Skeletal muscle tissue (tissue), 4 donors: ENCODE measurements around the gene NGDN. TPM values are rescaled to one million over a fixed set of nuclear protein-coding genes. Genes with fewer than 3 reads are reported as not detected.

ENCODE experiments used
- H3K27ac ChIP-seq: one replicate; pipeline ENCODE4 v1.7.0; 2013; ENCODE audit warnings: mild to moderate bottlenecking, low read depth, low read length, inconsistent platforms
- H3K27me3 ChIP-seq, 3 donors: one replicate each; pipeline ENCODE4 v1.7.0; 2013; ENCODE audit warnings: low read length in 3 of 3; ENCODE audit not compliant: control insufficient read depth in 3 of 3, insufficient read depth in 3 of 3
- H3K36me3 ChIP-seq, 3 donors: one replicate each; pipeline ENCODE4 v1.7.0; 2013; ENCODE audit warnings: low read length in 3 of 3; ENCODE audit not compliant: control insufficient read depth in 3 of 3, insufficient read depth in 3 of 3
- H3K4me1 ChIP-seq, 3 donors: one replicate each; pipeline ENCODE4 v1.7.0; 2013; ENCODE audit warnings: low read length in 3 of 3, mild to moderate bottlenecking in 3 of 3; ENCODE audit not compliant: control insufficient read depth in 3 of 3, insufficient read depth in 3 of 3
- H3K4me3 ChIP-seq, 3 donors: one replicate each; pipeline ENCODE4 v1.7.0; 2013; ENCODE audit warnings: low read length in 3 of 3
- H3K9ac ChIP-seq, 3 donors: one replicate each; pipeline ENCODE4 v1.7.0; 2013; ENCODE audit warnings: low read length in 3 of 3, mild to moderate bottlenecking in 3 of 3, moderate library complexity in 2 of 3, low read depth in 1 of 3
- H3K9me3 ChIP-seq, 3 donors: one replicate each; pipeline ENCODE4 v1.7.0; 2013; ENCODE audit warnings: low read length in 3 of 3; ENCODE audit not compliant: control insufficient read depth in 3 of 3
- total RNA-seq: library from RNA; depleted of rRNA; stranded (reverse); fragments of >200 nt; gene quantifications from one replicate; pipeline ENCODE4 v1.2.3, GENCODE V29; 2014
- donor health status: Osteomylitis.

Gene NGDN
- total RNA-seq, 1 donor from 2014 or later: 32.4 TPM

DNA sequence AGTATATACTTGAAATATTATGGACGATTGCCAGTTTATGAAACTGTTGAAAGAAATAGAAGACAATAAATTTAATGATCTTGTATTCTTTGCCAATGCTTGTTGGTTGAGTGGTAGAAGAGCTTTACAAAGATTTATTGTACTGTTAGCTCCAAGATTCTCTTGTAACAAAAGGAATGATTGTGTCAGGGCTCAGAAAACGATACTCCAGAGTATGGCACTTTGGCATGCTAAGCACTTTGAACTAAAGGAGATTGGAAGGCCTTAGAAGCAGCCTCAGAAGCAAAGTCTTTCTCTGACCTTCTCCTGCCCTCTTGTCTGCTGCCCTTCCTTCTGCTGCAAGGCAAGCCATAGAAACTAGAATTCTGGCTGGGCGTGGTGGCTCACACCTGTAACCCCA lies 4.2 kb upstream of the NGDN start:
- Histone ChIP-seq H3K4me3 (no peak overlapping the region), H3K9me3 (no peaks in the 10 kb centered on the region), H3K4me1 (peaks cover 3 to 5% (median 5%) of the 10 kb centered on the region in 3 donors), H3K36me3 (no peaks in the 10 kb centered on the region), H3K27ac (no peak overlapping the region), H3K27me3 (no peaks in the 10 kb centered on the region), H3K9ac (no peak overlapping the region)

DNA sequence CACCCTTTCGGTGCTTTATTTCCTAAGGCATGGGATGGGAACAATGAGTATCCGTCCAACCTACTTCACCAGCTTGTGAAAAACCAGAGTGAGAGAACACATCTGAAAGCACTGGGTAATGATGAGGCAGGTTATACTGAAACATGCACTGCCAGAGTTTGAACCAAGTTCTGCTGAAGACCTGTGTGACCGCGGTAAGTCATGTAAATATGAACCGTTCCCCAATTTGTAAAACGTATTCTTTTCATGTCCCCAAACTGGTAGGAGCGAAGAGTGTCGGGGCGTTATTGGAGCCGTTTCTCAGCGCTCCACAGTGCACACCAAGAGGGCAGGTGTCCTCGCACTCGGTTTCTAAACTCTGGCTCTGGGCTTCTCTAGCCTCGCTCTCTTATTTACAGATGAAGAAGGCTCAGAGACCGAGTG lies 788 bp upstream of the NGDN start:
- Histone ChIP-seq H3K27ac (peak overlapping the region; percentile 81), H3K9me3 (no peaks in the 10 kb centered on the region), H3K9ac (peak overlapping the region; percentile 50 to 82 (median 68)), H3K4me3 (peak overlapping the region; percentile 61 to 82 (median 79)), H3K4me1 (peaks cover 5 to 10% (median 9%) of the 10 kb centered on the region in 3 donors), H3K36me3 (peaks cover 8 to 17% (median 16%) of the 10 kb centered on the region in 3 donors), H3K27me3 (no peaks in the 10 kb centered on the region)

- peaks cover 11 to 30% (median 24%) of the 10 kb centered on the region in 3 donors for H3K36me3 ChIP-seq
- H3K9me3 ChIP-seq: no peaks in the 10 kb centered on the region
- H3K9ac ChIP-seq: peak overlapping the region; percentile 86 to 98 (median 97)
- H3K27ac ChIP-seq: peak overlapping the region; percentile 81
- H3K4me3 ChIP-seq: peak overlapping the region; percentile 91 to 100 (median 99)
- H3K27me3 ChIP-seq: no peaks in the 10 kb centered on the region
- H3K4me1 ChIP-seq: peaks cover 5 to 10% (median 9%) of the 10 kb centered on the region in 3 donors
These were observed 452 bp downstream of the NGDN start for GRCh38 chr14:23469906-23470403.

GRCh38 chr14:23470947-23471346 lies 1.4 kb downstream of the NGDN start:
- Histone ChIP-seq H3K9ac (no peak overlapping the region), H3K27ac (no peak overlapping the region), H3K9me3 (no peaks in the 10 kb centered on the region), H3K36me3 (peaks cover 20 to 40% (median 34%) of the 10 kb centered on the region in 3 donors), H3K27me3 (no peaks in the 10 kb centered on the region), H3K4me1 (peaks cover 5 to 10% (median 9%) of the 10 kb centered on the region in 3 donors), H3K4me3 (no peak overlapping the region)

DNA sequence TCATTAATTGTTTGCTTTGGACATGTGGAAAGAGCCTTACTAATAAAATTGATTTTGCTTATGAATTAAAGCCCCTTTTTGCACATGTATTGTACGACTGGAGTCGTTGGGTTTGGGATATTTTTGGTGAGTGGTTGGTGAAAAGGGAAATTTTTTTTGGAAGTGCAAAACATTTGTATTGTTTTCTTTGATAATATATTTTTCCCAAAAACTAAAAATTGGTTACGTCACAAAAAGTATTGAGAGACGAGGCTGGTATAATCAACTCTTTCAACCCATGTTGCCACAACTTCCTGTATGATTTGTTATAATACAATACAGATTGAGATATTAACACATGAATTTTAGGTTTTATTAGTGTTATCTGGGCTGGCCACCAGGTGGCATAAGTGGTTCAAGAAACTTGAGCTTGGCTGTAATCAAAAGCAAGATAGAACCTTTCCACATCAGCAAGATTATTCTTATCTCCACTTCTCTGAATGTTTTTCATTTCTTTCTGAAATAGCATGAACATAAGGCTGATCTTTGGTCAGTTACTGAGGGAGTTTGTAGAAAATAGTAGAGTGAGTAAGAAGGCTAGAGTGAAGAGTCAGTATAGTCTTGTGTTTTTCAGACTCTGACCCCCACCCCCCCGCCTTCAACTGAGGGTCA lies 8.7 kb downstream of the NGDN start:
- no peaks in the 10 kb centered on the region for H3K27me3 ChIP-seq
- H3K36me3 ChIP-seq: peaks cover 33 to 50% (median 45%) of the 10 kb centered on the region in 3 donors
- H3K27ac ChIP-seq: no peak overlapping the region
- H3K4me1 ChIP-seq: no peaks in the 10 kb centered on the region
- no peak overlapping the region for H3K9ac ChIP-seq
- H3K4me3 ChIP-seq: no peak overlapping the region
- no peaks in the 10 kb centered on the region for H3K9me3 ChIP-seq

GRCh38 chr14:23481362-23481970 lies 12.0 kb downstream of the NGDN start:
- no peak overlapping the region for H3K27ac ChIP-seq
- peaks cover 16 to 32% (median 24%) of the 10 kb centered on the region in 3 donors for H3K36me3 ChIP-seq

GRCh38 chr14:23481979-23482822 lies 12.7 kb downstream of the NGDN start:
- Histone ChIP-seq H3K9ac (no peak overlapping the region), H3K9me3 (no peaks in the 10 kb centered on the region), H3K4me1 (no peaks in the 10 kb centered on the region), H3K4me3 (no peak overlapping the region), H3K27ac (no peak overlapping the region), H3K36me3 (peaks cover 9 to 24% (median 22%) of the 10 kb centered on the region in 3 donors), H3K27me3 (no peaks in the 10 kb centered on the region)

More at GRCh38 chr14:23481362-23481970, 12.0 kb downstream of the NGDN start:
- H3K4me3 ChIP-seq: no peak overlapping the region
- no peak overlapping the region for H3K9ac ChIP-seq
- H3K9me3 ChIP-seq: no peaks in the 10 kb centered on the region
- no peaks in the 10 kb centered on the region for H3K4me1 ChIP-seq
- H3K27me3 ChIP-seq: no peaks in the 10 kb centered on the region

DNA sequence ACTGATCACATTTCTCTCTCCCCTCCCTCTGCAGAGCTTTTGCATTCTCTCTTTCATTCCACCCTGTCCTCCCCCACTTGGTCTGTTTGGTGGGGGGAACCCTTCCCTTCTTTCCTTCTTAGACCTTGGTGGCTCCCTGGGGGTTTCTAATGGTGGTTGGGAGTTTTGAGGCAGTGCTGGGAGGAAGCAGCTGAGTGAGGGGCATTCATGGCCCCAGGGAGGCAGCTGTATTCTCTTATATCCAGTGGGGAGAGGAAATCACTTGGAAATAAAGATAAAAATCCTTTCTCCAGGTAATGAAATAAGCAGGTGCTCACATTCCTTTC lies 13.3 kb downstream of the NGDN start:
- no peaks in the 10 kb centered on the region for H3K27me3 ChIP-seq
- H3K4me1 ChIP-seq: no peaks in the 10 kb centered on the region
- H3K27ac ChIP-seq: no peak overlapping the region
- H3K9ac ChIP-seq: no peak overlapping the region
- no peaks in the 10 kb centered on the region for H3K9me3 ChIP-seq
- H3K4me3 ChIP-seq: no peak overlapping the region
- peaks cover 3 to 20% (median 16%) of the 10 kb centered on the region in 3 donors for H3K36me3 ChIP-seq

DNA sequence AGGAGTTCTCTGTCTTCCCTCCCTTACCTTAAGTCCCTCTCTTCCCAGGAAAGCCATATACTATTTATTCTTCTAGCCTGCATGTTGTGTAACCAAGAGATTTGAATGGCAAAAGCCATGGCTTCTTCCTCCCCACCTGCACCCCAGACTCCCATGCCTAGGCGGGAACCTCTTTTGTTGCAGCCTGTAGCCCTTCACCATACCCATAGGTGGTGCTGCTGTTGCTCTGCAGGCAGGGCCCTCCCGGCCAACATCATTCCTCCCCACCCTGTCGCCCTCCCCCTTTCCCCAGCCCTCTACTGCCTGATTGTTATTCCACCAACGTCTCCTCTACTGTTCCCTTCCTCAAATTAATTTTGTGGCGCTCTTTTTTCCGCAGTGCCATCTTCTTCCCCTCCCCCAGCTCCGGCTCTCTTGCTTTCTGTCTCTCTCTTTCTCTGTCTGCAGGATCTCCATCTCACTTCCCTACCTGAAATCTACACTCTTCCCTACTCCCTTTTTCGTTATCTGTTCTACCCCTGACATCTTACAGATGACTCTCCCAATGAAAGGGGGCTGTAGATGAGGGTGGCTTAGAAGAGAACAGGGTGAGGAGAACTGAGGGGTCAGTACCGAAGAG lies 13.8 kb downstream of the NGDN start:
- Histone ChIP-seq H3K9ac (no peak overlapping the region), H3K36me3 (peaks cover 3 to 19% (median 14%) of the 10 kb centered on the region in 3 donors), H3K4me1 (no peaks in the 10 kb centered on the region), H3K9me3 (no peaks in the 10 kb centered on the region), H3K27ac (no peak overlapping the region), H3K4me3 (no peak overlapping the region), H3K27me3 (no peaks in the 10 kb centered on the region)
